Adipocyte (in vitro differentiated cells): ENCODE data around the gene PELI2.

Experiments used
- DNase-seq: peaks from one replicate; pipeline ENCODE4 v3.0.0-alpha.2; 2015; ENCODE audit warnings: low read depth
- H3K27me3 ChIP-seq: replicated peaks from 2 replicates; pipeline ENCODE4 v1.7.0; 2013; ENCODE audit warnings: mild to moderate bottlenecking, low read length, moderate library complexity; ENCODE audit not compliant: control insufficient read depth, insufficient read depth
- H3K36me3 ChIP-seq: 2 replicates; pipeline ENCODE4 v1.7.0; 2013; ENCODE audit warnings: low read length, mild to moderate bottlenecking, moderate library complexity; ENCODE audit not compliant: control insufficient read depth, insufficient read depth, severe bottlenecking
- H3K4me1 ChIP-seq: 2 replicates; pipeline ENCODE4 v1.7.0; 2013; ENCODE audit warnings: mild to moderate bottlenecking, low read length, moderate library complexity; ENCODE audit not compliant: control insufficient read depth, insufficient read depth
- H3K4me3 ChIP-seq: 2 replicates; pipeline ENCODE4 v1.7.0; 2013; ENCODE audit warnings: mild to moderate bottlenecking, low read length, moderate library complexity
- H3K9ac ChIP-seq: 2 replicates; pipeline ENCODE4 v1.7.0; 2013; ENCODE audit warnings: mild to moderate bottlenecking, low read length, moderate library complexity
- H3K9me3 ChIP-seq: 2 replicates; pipeline ENCODE4 v1.7.0; 2013; ENCODE audit warnings: mild to moderate bottlenecking, low read length, moderate library complexity; ENCODE audit not compliant: control insufficient read depth

PELI2 gene

GRCh38 chr14:56339855-56340701, 221.9 kb downstream of the PELI2 start:
- peak; percentile 97 for DNase-seq
- H3K4me1 ChIP-seq = peaks cover 33% of the 10 kb centered on the region

GRCh38 chr14:56340932-56341331, 222.7 kb downstream of the PELI2 start:
- H3K4me1 ChIP-seq = peaks cover 30% of the 10 kb centered on the region
- H3K9me3 ChIP-seq = no peaks in the 10 kb centered on the region
- H3K4me3 ChIP-seq = no peak overlapping the region
- H3K36me3 ChIP-seq = no peaks in the 10 kb centered on the region
- DNase-seq = no peak
- no peak overlapping the region for H3K9ac ChIP-seq
- no peaks in the 10 kb centered on the region for H3K27me3 ChIP-seq

More at GRCh38 chr14:56339855-56340701, 221.9 kb downstream of the PELI2 start:
- no peaks in the 10 kb centered on the region for H3K27me3 ChIP-seq
- H3K9ac ChIP-seq = peak overlapping the region; percentile 59
- no peaks in the 10 kb centered on the region for H3K36me3 ChIP-seq
- H3K4me3 ChIP-seq = no peak overlapping the region
- H3K9me3 ChIP-seq = no peaks in the 10 kb centered on the region

- H3K27me3 ChIP-seq = no peaks in the 10 kb centered on the region
- DNase-seq = peak; percentile 49
- H3K9me3 ChIP-seq = no peaks in the 10 kb centered on the region
- no peak overlapping the region for H3K4me3 ChIP-seq
- peaks cover 30% of the 10 kb centered on the region for H3K4me1 ChIP-seq
- no peaks in the 10 kb centered on the region for H3K36me3 ChIP-seq
- no peak overlapping the region for H3K9ac ChIP-seq
Measured at GRCh38 chr14:56341766-56342493, 223.7 kb downstream of the PELI2 start.

- H3K4me1 ChIP-seq = peaks cover 30% of the 10 kb centered on the region
- peak; percentile 55 for DNase-seq
- no peak overlapping the region for H3K9ac ChIP-seq
- H3K36me3 ChIP-seq = no peaks in the 10 kb centered on the region
- H3K27me3 ChIP-seq = no peaks in the 10 kb centered on the region
- no peaks in the 10 kb centered on the region for H3K9me3 ChIP-seq
- no peak overlapping the region for H3K4me3 ChIP-seq
Measured at GRCh38 chr14:56342494-56342942, 224.3 kb downstream of the PELI2 start.

- H3K4me1 ChIP-seq = no peaks in the 10 kb centered on the region
- no peak overlapping the region for H3K9ac ChIP-seq
- H3K36me3 ChIP-seq = no peaks in the 10 kb centered on the region
- no peak for DNase-seq
- H3K9me3 ChIP-seq = peaks cover 12% of the 10 kb centered on the region
- no peaks in the 10 kb centered on the region for H3K27me3 ChIP-seq
- H3K4me3 ChIP-seq = no peak overlapping the region
Measured at GRCh38 chr14:56349960-56350359, 231.7 kb downstream of the PELI2 start.
